HL-60 (cell line): ENCODE measurements around the gene OR2AG2.

Experiments
- CTCF ChIP-seq: IDR thresholded peaks from one replicate; pipeline ENCODE4 v1.5.1; 2011; ENCODE audit warnings: low read length, control low read depth, inconsistent platforms; ENCODE audit not compliant: insufficient read depth
- POLR2AphosphoS5 ChIP-seq: IDR thresholded peaks from 2 replicates; pipeline ENCODE4 v1.6.1; 2012; ENCODE audit warnings: low read depth
- SPI1 ChIP-seq: IDR thresholded peaks from 2 replicates; pipeline ENCODE4 v1.6.1; 2012; ENCODE audit warnings: low read depth, mild to moderate bottlenecking, borderline replicate concordance

- TF ChIP-seq SPI1 (no peak), CTCF (no peak), POLR2AphosphoS5 (no peak)
Measured at GRCh38 chr11:6746086-6746618, 25.6 kb downstream of the OR2AG2 start.
